H9 (cell line): Measurements from ENCODE around the gene CDR2. TPM values are rescaled to one million over a fixed set of nuclear protein-coding genes. Genes with fewer than 3 reads are reported as not detected.

ENCODE experiments used
- DNase-seq: peaks from one replicate; pipeline ENCODE4 v3.0.0-alpha.2; 2017
- H2AFZ ChIP-seq: one replicate; pipeline ENCODE4 v1.6.1; 2013; ENCODE audit warnings: mild to moderate bottlenecking, low read length, control low read depth, moderate library complexity
- H2AK5ac ChIP-seq: 2 replicates; pipeline ENCODE4 v1.6.1; 2013; ENCODE audit warnings: low read length, control low read depth, mixed read lengths; ENCODE audit not compliant: insufficient read length
- H2BK120ac ChIP-seq: one replicate; pipeline ENCODE4 v1.6.1; 2013; ENCODE audit warnings: low read depth, mild to moderate bottlenecking, low read length, control low read depth, inconsistent platforms; ENCODE audit not compliant: poor library complexity, severe bottlenecking
- H2BK12ac ChIP-seq: 2 replicates; pipeline ENCODE4 v1.6.1; 2013; ENCODE audit warnings: low read length, control low read depth, mixed read lengths, low read depth; ENCODE audit not compliant: insufficient read length
- H2BK15ac ChIP-seq: 2 replicates; pipeline ENCODE4 v1.6.1; 2013; ENCODE audit warnings: low read depth, low read length, control low read depth
- H2BK20ac ChIP-seq: one replicate; pipeline ENCODE4 v1.6.1; 2013; ENCODE audit warnings: low read depth, mild to moderate bottlenecking, low read length, control low read depth, inconsistent platforms; ENCODE audit not compliant: poor library complexity, severe bottlenecking
- H2BK5ac ChIP-seq: 2 replicates; pipeline ENCODE4 v1.6.1; 2013; ENCODE audit warnings: low read length, control low read depth, mixed read lengths; ENCODE audit not compliant: insufficient read length
- H3K14ac ChIP-seq: 2 replicates; pipeline ENCODE4 v1.6.1; 2013; ENCODE audit warnings: low read length, control low read depth; ENCODE audit not compliant: insufficient read depth
- H3K18ac ChIP-seq: 2 replicates; pipeline ENCODE4 v1.6.1; 2013; ENCODE audit warnings: low read depth, mild to moderate bottlenecking, mixed read lengths, low read length, control low read depth; ENCODE audit not compliant: insufficient read length
- H3K23ac ChIP-seq: 2 replicates; pipeline ENCODE4 v1.6.1; 2013; ENCODE audit warnings: low read length, control low read depth, mixed read lengths, low read depth; ENCODE audit not compliant: insufficient read length
- H3K23me2 ChIP-seq: 2 replicates; pipeline ENCODE4 v1.6.1; 2013; ENCODE audit warnings: low read depth, mild to moderate bottlenecking, mixed read lengths, low read length, control low read depth; ENCODE audit not compliant: insufficient read length, poor library complexity, severe bottlenecking
- H3K27ac ChIP-seq: 2 replicates; pipeline ENCODE4 v1.5.1; 2013; ENCODE audit warnings: low read length, control low read depth, mixed read lengths, low read depth; ENCODE audit not compliant: insufficient read length
- H3K27me3 ChIP-seq: 2 replicates; pipeline ENCODE4 v1.6.1; 2013; ENCODE audit warnings: low read length, control low read depth, inconsistent platforms; ENCODE audit not compliant: insufficient read depth
- H3K4ac ChIP-seq: 2 replicates; pipeline ENCODE4 v1.6.1; 2013; ENCODE audit warnings: low read depth, mild to moderate bottlenecking, control low read depth, inconsistent platforms, low read length, moderate library complexity
- H3K4me1 ChIP-seq: 2 replicates; pipeline ENCODE4 v1.6.1; 2013; ENCODE audit warnings: low read length, control low read depth, inconsistent platforms; ENCODE audit not compliant: insufficient read depth
- H3K4me2 ChIP-seq: 2 replicates; pipeline ENCODE4 v1.6.1; 2013; ENCODE audit warnings: low read length, control low read depth, mixed read lengths; ENCODE audit not compliant: insufficient read length, insufficient read depth
- H3K56ac ChIP-seq: 2 replicates; pipeline ENCODE4 v1.6.1; 2013; ENCODE audit warnings: low read depth, mild to moderate bottlenecking, mixed read lengths, low read length, control low read depth; ENCODE audit not compliant: insufficient read length
- H3K79me1 ChIP-seq: 2 replicates; pipeline ENCODE4 v1.6.1; 2013; ENCODE audit warnings: low read depth, mild to moderate bottlenecking, moderate library complexity, low read length, control low read depth, inconsistent platforms; ENCODE audit not compliant: insufficient read depth, poor library complexity, severe bottlenecking
- H3K79me2 ChIP-seq: 2 replicates; pipeline ENCODE4 v1.6.1; 2013; ENCODE audit warnings: low read length, control low read depth, inconsistent platforms; ENCODE audit not compliant: insufficient read depth
- H3K9ac ChIP-seq: 2 replicates; pipeline ENCODE4 v1.6.1; 2013; ENCODE audit warnings: low read length, control low read depth, mixed read lengths; ENCODE audit not compliant: insufficient read length; ENCODE audit errors: extremely low read depth
- H3K9me3 ChIP-seq: one replicate; pipeline ENCODE4 v1.6.1; 2013; ENCODE audit warnings: low read depth, low read length, inconsistent platforms; ENCODE audit not compliant: control insufficient read depth
- H3T11ph ChIP-seq: one replicate; pipeline ENCODE4 v1.6.1; 2013; ENCODE audit warnings: mild to moderate bottlenecking, low read length, control low read depth, inconsistent platforms
- H4K20me1 ChIP-seq: one replicate; pipeline ENCODE4 v1.6.1; 2013; ENCODE audit not compliant: control insufficient read depth, insufficient read length, insufficient read depth
- H4K5ac ChIP-seq: 2 replicates; pipeline ENCODE4 v1.6.1; 2013; ENCODE audit warnings: low read depth, mild to moderate bottlenecking, mixed read lengths, low read length, control low read depth; ENCODE audit not compliant: insufficient read length
- H4K8ac ChIP-seq: replicated peaks from 2 replicates; pipeline ENCODE4 v1.6.1; 2013; ENCODE audit warnings: low read length, control low read depth, mixed read lengths, low read depth; ENCODE audit not compliant: insufficient read length
- H4K91ac ChIP-seq: 2 replicates; pipeline ENCODE4 v1.6.1; 2013; ENCODE audit warnings: low read depth, mild to moderate bottlenecking, moderate library complexity, mixed read lengths, low read length, control low read depth; ENCODE audit not compliant: insufficient read length
- H3K27ac Mint-ChIP-seq, 3 experiments: 2 replicates in 2 of 3; 3 replicates in 1 of 3; pipeline ENCODE4 v1.8.0; 2020 to 2021; ENCODE audit warnings: mixed read lengths in 3 of 3, mild to moderate bottlenecking in 1 of 3, moderate library complexity in 1 of 3
- H3K27me3 Mint-ChIP-seq: 2 replicates; pipeline ENCODE4 v1.8.0; 2021; ENCODE audit warnings: low read depth, mild to moderate bottlenecking, moderate library complexity, mixed read lengths
- H3K36me3 Mint-ChIP-seq, 3 experiments: 2 replicates in 2 of 3; 3 replicates in 1 of 3; pipeline ENCODE4 v1.8.0; 2020 to 2021; ENCODE audit warnings: low read depth in 3 of 3, mixed read lengths in 3 of 3; ENCODE audit not compliant: insufficient read depth in 1 of 3
- H3K4me1 Mint-ChIP-seq, 2 experiments: 2 replicates each; pipeline ENCODE4 v1.8.0; 2020; ENCODE audit warnings: mixed read lengths in 2 of 2
- H3K4me3 Mint-ChIP-seq, 2 experiments: 2 replicates in 1 of 2; 3 replicates in 1 of 2; pipeline ENCODE4 v1.8.0; 2020 to 2021; ENCODE audit warnings: mild to moderate bottlenecking in 2 of 2, mixed read lengths in 2 of 2, moderate library complexity in 1 of 2
- H3K9me3 Mint-ChIP-seq, 2 experiments: 2 replicates in 1 of 2; 3 replicates in 1 of 2; pipeline ENCODE4 v1.8.0; 2020; ENCODE audit warnings: mild to moderate bottlenecking in 2 of 2, mixed read lengths in 2 of 2, moderate library complexity in 1 of 2
- WGBS: extraction: QIAGEN DNeasy Blood & Tissue Kit; methylation state at CpG from one replicate; pipeline ENCODE4 v1.1.7; 2013; ENCODE audit warnings: missing lambda C conversion rate, low lambda C conversion rate, mixed read lengths; ENCODE audit not compliant: insufficient read length; ENCODE audit errors: extremely low coverage; 5-methylcytosine and 5-hydroxymethylcytosine counted together
- total RNA-seq: library from RNA; stranded (reverse); gene quantifications from 2 replicates; pipeline ENCODE4 v1.2.1, GENCODE V29; 2021
- TF ChIP-seq, protein P1 (sequence below): fragments of 200-600 bp; sonication (generic); conservative IDR thresholded peaks from 3 replicates; pipeline ENCODE4 v1.8.0; 2021; ENCODE audit warnings: antibody characterized with exemption, mild to moderate bottlenecking

Gene CDR2
- total RNA-seq, 1 experiment from 2014 or later = 33.4 TPM

- Histone ChIP-seq H2BK15ac (no peak overlapping the region), H4K8ac (no peak overlapping the region), H3K27me3 (no peaks in the 10 kb centered on the region), H4K91ac (no peak overlapping the region), H2BK12ac (no peak overlapping the region), H3K27ac (no peak overlapping the region), H3K56ac (no peak overlapping the region), H3T11ph (no peak overlapping the region), H3K79me2 (no peaks in the 10 kb centered on the region), H3K4me1 (no peaks in the 10 kb centered on the region), H2BK20ac (no peak overlapping the region), H4K5ac (no peak overlapping the region), H3K4me2 (no peak overlapping the region), H3K79me1 (no peaks in the 10 kb centered on the region), H2AFZ (no peak overlapping the region), H2BK120ac (no peak overlapping the region), H3K4ac (no peak overlapping the region), H3K14ac (no peak overlapping the region), H3K18ac (no peak overlapping the region), H2BK5ac (no peak overlapping the region), H3K23ac (no peak overlapping the region), H2AK5ac (no peak overlapping the region), H4K20me1 (no peaks in the 10 kb centered on the region), H3K23me2 (no peaks in the 10 kb centered on the region), H3K9ac (no peak overlapping the region), H3K9me3 (no peaks in the 10 kb centered on the region)
- Mint-ChIP-seq H3K27me3 (no peaks in the 10 kb centered on the region), H3K4me1 (no peaks in the 10 kb centered on the region), H3K4me3 (no peak overlapping the region), H3K36me3 (peaks cover 0 to 5% (median 3%) of the 10 kb centered on the region in 3 experiments; a peak in 4 of 7 replicates), H3K27ac (no peak overlapping the region; a peak in 1 of 7 replicates), H3K9me3 (no peaks in the 10 kb centered on the region)
- no peak for DNase-seq
- WGBS = no CpG with 5 or more reads among the region's 7 CpGs
- TF ChIP-seq, protein P1, sequence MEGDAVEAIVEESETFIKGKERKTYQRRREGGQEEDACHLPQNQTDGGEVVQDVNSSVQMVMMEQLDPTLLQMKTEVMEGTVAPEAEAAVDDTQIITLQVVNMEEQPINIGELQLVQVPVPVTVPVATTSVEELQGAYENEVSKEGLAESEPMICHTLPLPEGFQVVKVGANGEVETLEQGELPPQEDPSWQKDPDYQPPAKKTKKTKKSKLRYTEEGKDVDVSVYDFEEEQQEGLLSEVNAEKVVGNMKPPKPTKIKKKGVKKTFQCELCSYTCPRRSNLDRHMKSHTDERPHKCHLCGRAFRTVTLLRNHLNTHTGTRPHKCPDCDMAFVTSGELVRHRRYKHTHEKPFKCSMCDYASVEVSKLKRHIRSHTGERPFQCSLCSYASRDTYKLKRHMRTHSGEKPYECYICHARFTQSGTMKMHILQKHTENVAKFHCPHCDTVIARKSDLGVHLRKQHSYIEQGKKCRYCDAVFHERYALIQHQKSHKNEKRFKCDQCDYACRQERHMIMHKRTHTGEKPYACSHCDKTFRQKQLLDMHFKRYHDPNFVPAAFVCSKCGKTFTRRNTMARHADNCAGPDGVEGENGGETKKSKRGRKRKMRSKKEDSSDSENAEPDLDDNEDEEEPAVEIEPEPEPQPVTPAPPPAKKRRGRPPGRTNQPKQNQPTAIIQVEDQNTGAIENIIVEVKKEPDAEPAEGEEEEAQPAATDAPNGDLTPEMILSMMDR = no peak
Observed at GRCh38 chr16:22413819-22414218, 39.4 kb upstream of the CDR2 start.
